HG03103 (cell line): Measurements from ENCODE around the gene HRH3.

ENCODE experiments used
- ATAC-seq: cut with Tn5 transposase; IDR thresholded peaks from one replicate; pipeline ENCODE4 v1.9.1; 2021; ENCODE audit warnings: low read depth; ENCODE audit not compliant: unreplicated experiment

HRH3 gene

GRCh38 chr20:62219992-62220665, at the start of gene HRH3:
TSS of gene HRH3 (minus strand) at chr20:62220278. CDS start at chr20:62219970, 308 bp downstream.
- ATAC-seq = no peak

DNA sequence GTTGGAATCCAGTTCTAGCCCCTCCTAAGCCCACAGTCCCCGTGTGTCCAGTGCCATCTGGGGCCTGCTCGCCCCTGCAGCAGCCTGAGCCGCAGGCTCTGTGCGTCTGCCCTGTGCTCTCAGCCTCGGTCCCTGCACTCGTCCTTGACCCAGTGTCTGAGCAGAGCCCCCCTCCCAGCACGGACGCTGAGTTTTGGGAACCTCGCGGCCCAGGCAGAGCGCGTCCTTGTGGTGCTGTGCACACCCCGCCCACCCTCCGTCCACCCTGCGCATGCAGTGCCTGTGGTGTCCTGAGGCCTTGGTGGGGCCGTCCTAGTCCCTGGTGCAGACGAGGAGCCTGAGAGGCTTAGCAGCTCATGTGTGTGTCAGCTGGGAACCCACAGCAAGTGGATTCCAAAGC, 49.8 kb upstream of the HRH3 start:
- ATAC-seq = no peak

DNA sequence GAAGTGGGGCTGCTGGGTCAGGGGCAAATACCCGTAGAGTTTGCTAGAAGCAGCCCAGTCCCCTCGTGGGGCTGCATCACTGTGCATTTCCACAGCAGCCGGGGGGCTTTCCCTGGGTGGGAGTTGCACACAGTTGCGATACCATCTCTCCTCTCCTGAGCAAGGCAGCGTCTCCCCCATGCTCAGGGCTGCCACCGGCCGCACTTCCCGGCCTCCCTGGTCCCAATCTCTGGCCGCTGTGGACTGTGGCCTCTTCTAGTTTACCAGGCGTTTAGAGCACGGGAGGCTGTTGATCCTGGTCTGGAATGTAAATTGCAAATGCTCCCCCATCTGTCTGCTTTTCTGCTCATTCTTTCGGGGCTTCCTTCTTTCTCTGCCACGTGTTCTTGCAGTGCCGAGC, 49.3 kb upstream of the HRH3 start:
- ATAC-seq = no peak

- no peak for ATAC-seq
Observed at GRCh38 chr20:62268228-62268900, 48.3 kb upstream of the HRH3 start.

DNA sequence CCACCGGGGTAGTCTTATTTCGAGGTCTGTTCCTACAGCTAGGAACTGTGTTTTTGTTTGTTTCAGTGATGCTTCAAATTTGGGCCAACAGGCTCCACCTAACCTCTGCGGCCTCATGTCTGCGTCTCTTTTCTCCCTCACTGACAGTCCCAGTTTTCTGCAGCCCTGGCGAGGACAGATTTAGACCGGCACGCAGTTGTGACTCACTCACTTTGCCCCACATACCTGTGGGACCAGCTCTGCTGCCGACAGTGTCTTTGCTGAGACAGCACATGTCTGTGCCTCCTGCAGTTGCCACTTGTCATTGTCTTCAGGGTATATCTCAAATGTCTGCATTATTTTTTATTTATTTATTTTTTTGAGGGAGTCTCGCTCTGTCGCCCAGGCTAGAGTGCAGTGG, 47.5 kb upstream of the HRH3 start:
- ATAC-seq = no peak

GRCh38 chr20:62266851-62267250, 46.8 kb upstream of the HRH3 start:
- ATAC-seq = no peak

DNA sequence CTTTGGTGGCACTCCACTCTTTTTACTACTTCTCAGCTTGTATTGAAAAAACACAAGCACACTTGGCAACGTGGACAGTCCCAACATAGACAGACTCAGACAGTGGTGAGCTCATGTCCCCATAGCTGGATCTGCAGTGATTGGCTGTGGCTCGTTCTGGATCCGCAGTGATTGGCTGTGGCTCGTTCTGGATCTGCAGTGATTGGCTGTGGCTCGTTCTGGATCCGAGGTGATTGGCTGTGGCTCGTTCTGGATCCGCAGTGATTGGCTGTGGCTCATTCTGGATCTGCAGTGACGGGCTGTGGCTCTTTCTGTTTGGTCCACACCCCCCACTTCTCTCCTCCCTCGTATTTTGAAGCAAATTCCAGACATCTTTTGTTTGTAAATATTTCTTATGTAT, 46.3 kb upstream of the HRH3 start:
- ATAC-seq = no peak

- ATAC-seq = no peak
Observed at GRCh38 chr20:62265365-62265764, 45.3 kb upstream of the HRH3 start.

- ATAC-seq = no peak
Observed at GRCh38 chr20:62263396-62263795, 43.3 kb upstream of the HRH3 start.

DNA sequence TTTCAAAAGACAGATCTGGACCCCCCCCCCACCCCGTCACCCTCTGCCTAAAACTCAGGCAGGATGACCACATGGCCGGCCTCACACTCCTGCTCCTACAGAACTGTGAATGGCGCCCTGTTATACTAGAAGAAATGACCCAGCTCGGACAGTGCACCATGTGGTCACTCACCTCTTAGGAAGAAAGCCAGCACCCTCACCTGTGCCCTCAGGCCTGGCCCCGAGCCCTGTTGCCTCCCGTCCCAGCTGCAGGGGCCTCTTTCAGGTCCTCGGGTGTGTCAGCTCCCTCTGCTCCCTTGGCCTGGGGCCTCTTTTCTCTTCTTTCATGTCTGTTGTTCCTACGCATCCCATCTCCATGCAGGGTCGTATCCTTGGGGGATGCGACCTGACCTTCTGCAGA, 42.0 kb upstream of the HRH3 start:
- no peak for ATAC-seq

- no peak for ATAC-seq
Observed at GRCh38 chr20:62259294-62259565, 39.2 kb upstream of the HRH3 start.

DNA sequence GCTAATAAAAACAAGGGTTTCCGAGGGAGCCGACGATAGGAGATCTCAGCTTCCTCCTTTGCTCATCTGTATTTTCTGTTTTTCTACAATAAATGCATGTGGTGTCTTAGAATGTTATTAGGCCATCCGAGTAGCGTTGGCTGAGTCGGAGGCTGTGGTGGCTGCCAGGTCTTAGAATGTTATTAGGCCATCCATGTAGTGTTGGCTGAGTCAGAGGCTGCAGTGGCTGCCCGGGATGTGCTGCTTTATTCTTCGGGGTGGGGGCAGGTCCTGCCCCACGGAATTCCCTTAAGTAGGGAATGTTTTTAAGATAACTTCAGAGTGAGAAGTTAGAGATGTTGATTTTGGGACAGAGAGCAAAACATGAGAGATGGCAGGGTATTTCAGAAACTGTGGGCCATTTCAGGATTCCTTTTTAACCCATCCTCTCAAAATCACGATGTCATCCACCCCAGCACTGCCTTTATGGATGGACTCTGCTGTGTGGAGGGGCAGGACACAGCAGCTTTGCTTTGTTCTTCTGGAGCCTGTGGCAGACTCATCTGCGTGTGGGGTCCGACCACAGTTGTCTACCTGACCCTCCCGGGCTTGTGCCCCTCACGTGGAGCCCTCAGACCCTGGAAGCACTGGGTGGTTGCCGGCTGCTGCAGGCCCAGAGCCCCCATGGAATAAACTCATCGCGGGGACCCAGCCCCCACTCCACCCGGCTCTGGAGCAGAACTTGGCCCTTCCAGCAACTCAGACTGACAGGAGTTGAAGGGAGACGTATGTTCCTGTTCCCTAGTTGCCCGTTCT, 38.6 kb upstream of the HRH3 start:
- ATAC-seq = no peak

DNA sequence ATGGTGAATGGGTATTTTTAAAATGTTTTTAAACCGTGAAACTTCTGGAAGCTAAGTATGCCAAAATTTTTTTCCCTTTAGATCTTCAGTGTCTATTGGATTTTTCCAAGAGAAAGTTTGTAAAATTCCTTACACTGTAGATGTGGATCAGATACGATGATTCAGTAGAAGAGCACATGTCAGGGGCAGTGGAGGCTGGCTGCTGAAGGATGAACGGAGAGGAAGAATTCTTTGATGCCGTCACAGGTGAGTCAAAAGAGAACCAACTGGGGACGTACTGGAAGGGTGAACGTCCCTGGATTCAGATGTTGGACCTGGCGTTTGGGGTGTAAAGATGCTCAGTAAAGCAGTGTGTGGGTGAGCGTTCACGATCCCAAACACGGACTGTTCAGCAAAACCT, 35.9 kb upstream of the HRH3 start:
- ATAC-seq = no peak

DNA sequence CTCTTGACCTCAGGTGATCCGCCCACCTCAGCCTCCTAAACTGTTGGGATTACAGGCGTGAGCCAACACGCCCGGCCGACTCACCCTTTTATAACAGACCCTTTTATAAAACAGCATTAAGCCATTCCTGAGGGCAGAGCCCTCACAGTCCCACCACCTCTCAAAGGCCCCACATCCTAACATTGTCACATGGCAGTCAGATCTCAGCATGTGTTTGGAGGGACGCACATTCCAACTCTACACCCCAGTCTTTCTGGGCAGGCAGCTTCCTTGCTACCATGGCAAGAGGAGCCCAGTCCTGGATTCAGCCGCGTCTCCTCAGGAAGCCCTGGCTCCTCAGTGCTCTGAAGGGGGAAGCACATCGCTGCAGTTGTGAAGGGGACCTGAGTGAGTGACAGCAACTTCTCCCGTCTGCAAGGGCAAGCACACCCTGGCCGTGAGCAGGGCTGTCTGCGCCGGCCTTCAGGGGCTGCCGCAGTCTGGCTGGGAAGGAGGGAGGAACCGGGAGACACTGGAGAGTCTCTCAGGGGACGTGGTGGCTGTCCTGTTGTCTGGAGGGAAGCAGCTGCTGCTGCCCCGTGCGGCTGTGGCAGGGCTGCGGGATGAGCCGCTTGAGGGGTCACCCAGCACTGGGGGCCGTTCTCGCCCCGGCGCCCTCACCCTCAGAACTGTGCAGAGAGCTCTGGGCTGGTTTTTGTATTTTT, 34.1 kb upstream of the HRH3 start:
- no peak for ATAC-seq

- ATAC-seq = no peak
Observed at GRCh38 chr20:62253398-62253797, 33.3 kb upstream of the HRH3 start.

GRCh38 chr20:62252342-62252966, 32.4 kb upstream of the HRH3 start:
- no peak for ATAC-seq

DNA sequence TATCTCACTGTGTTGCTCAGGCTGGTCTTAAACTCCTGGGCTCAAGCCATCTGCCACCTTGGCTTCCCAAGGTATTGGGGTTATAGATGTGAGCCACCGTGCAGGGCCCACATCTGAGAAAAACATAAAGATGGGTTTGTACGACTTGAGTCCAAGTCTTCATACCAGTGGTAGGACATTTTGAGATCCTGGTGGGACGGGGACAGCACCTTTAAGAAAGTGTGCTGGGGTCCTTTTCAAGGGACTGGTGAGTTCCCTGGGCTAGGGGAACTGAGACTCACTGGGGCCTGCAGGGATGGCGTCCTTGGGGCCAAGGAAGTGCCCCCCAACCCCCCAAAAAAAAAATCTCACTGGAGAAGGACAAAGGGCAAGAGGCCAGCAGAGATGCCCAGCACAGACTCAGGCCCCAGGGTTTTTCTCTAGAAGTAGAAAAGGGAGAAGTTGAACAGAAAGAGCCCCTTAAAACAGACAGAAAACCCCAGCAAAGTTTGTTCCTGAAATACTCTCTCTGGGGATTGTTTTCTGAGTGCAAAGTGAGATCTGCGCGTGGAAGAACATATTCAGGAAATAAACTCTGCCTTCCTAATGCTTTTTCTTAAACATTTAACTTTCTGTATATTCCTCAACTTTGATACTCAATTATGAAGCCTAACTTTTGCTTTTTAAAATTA, 28.9 kb upstream of the HRH3 start:
- no peak for ATAC-seq

DNA sequence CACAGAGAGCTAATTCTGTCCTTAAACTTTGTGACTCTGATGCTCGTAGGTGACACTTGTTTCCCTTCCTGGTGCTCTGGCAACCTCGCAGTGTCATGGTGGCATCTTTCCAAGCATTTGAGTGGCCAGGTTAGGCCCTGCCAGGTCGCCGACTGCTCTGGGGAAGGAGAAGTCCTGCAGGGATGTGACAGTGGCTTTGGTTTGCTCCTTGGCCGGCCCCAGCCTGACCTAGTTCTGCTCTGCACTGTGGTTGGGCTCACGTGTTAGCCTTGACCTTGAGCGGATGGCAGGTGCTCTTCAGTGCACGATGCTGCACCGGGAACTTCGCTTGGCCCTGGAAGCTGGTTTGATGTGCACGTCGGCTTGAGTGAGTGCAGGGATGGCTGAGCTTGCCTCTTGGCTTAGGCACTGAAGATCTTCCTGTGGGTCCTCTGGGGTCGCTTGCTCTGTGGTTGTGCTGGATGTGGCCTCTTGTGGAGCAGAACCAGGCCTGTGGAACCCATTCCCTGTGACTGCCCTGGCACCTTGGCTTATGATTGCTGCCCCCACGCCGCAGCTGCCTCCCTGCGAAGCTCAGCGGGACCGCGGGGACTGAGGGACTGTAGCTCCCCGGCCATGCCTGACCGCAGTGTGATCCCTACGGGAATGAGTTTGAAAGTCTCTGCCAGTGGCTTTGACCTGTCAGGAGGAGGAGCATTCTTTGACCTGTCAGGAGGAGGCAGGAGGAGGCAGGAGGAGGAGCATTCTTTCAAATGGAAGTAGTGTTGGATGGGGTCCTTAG, 27.0 kb upstream of the HRH3 start:
- no peak for ATAC-seq

- ATAC-seq = no peak
Observed at GRCh38 chr20:62246431-62246830, 26.4 kb upstream of the HRH3 start.

- ATAC-seq = no peak
Observed at GRCh38 chr20:62245911-62246280, 25.8 kb upstream of the HRH3 start.
